Tibial nerve (tissue), 4 donors: ENCODE results near the gene MAPT.

Experiments
- EP300 ChIP-seq, 2 donors: sonication (generic); formaldehyde crosslinking; IDR thresholded peaks; one replicate each; pipeline ENCODE4 v1.6.1; 2017; ENCODE audit warnings: antibody characterized with exemption in 2 of 2, mild to moderate bottlenecking in 1 of 2
- TF ChIP-seq, protein P1 (sequence below), 5 experiments: fragments of 200-600 bp in 3 of 5; fragments of 450-650 bp in 2 of 5; sonication (generic) in 3 of 5; IDR thresholded peaks; one replicate each; pipeline ENCODE4 v1.5.1; 2016 to 2019; ENCODE audit warnings: antibody characterized with exemption in 5 of 5, mild to moderate bottlenecking in 3 of 5, moderate library complexity in 2 of 5

- TF ChIP-seq, protein P1, sequence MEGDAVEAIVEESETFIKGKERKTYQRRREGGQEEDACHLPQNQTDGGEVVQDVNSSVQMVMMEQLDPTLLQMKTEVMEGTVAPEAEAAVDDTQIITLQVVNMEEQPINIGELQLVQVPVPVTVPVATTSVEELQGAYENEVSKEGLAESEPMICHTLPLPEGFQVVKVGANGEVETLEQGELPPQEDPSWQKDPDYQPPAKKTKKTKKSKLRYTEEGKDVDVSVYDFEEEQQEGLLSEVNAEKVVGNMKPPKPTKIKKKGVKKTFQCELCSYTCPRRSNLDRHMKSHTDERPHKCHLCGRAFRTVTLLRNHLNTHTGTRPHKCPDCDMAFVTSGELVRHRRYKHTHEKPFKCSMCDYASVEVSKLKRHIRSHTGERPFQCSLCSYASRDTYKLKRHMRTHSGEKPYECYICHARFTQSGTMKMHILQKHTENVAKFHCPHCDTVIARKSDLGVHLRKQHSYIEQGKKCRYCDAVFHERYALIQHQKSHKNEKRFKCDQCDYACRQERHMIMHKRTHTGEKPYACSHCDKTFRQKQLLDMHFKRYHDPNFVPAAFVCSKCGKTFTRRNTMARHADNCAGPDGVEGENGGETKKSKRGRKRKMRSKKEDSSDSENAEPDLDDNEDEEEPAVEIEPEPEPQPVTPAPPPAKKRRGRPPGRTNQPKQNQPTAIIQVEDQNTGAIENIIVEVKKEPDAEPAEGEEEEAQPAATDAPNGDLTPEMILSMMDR (IDR thresholded peaks at IDR 0.05), result no peak
- no peak for TF ChIP-seq EP300 (IDR thresholded peaks at IDR 0.05)
Measured at GRCh38 chr17:45982791-45983613, 88.6 kb downstream of the MAPT start.
